Non-pigmented ciliary epithelial cell (primary cell): Measurements from ENCODE around the gene AFAP1.
"Not testable (repeated sequence)": the region's sequence is repeated elsewhere in the genome, so short reads cannot be mapped to it uniquely, and the experiment has no call there.

Experiments
- DNase-seq: peaks from one replicate; pipeline ENCODE4 v3.0.0-alpha.2; 2010; ENCODE audit warnings: low read depth

The AFAP1 gene

GRCh38 chr4:7944599-7945220 lies 5.0 kb upstream of the AFAP1 start:
- no peak for DNase-seq

- not testable (repeated sequence) for DNase-seq
These were observed 4.0 kb upstream of the AFAP1 start for GRCh38 chr4:7943688-7944087.

GRCh38 chr4:7943211-7943610 lies 3.5 kb upstream of the AFAP1 start:
- DNase-seq = no peak

- no peak for DNase-seq
These were observed 2.4 kb upstream of the AFAP1 start for GRCh38 chr4:7941965-7942496.

GRCh38 chr4:7941111-7941964 lies 1.7 kb upstream of the AFAP1 start:
- DNase-seq = no peak

- no peak for DNase-seq
These were observed 868 bp downstream of the AFAP1 start for GRCh38 chr4:7938609-7939376.

GRCh38 chr4:7938266-7938608 lies 1.4 kb downstream of the AFAP1 start:
- no peak for DNase-seq

- no peak for DNase-seq
These were observed 2.7 kb downstream of the AFAP1 start for GRCh38 chr4:7937006-7937405.

- DNase-seq = no peak
These were observed 5.8 kb downstream of the AFAP1 start for GRCh38 chr4:7933651-7934510.

- no peak for DNase-seq
These were observed 7.4 kb downstream of the AFAP1 start for GRCh38 chr4:7932287-7932686.

- DNase-seq = no peak
These were observed 10.3 kb downstream of the AFAP1 start for GRCh38 chr4:7929118-7929951.

- no peak for DNase-seq
These were observed 10.9 kb downstream of the AFAP1 start for GRCh38 chr4:7928711-7929110.

GRCh38 chr4:7926822-7927221 lies 12.8 kb downstream of the AFAP1 start:
- DNase-seq = no peak

GRCh38 chr4:7924570-7924969 lies 15.1 kb downstream of the AFAP1 start:
- DNase-seq = no peak

- no peak for DNase-seq
These were observed 15.5 kb downstream of the AFAP1 start for GRCh38 chr4:7924163-7924562.

GRCh38 chr4:7922466-7922865 lies 17.2 kb downstream of the AFAP1 start:
- DNase-seq = no peak

- no peak for DNase-seq
These were observed 20.7 kb downstream of the AFAP1 start for GRCh38 chr4:7918981-7919380.

GRCh38 chr4:7918187-7918586 lies 21.5 kb downstream of the AFAP1 start:
- DNase-seq = not testable (repeated sequence)

- no peak for DNase-seq
These were observed 22.0 kb downstream of the AFAP1 start for GRCh38 chr4:7917669-7918068.

GRCh38 chr4:7915875-7916242 lies 23.8 kb downstream of the AFAP1 start:
- DNase-seq = no peak

GRCh38 chr4:7912826-7913225 lies 26.8 kb downstream of the AFAP1 start:
- no peak for DNase-seq
